GM23338 (cell line): ENCODE measurements around the gene NBAS.

Experiments
- CREB1 ChIP-seq: fragments of 250-450 bp; sonication (Bioruptor Pico); IDR thresholded peaks from 2 replicates; pipeline ENCODE4 v1.5.0; 2020; ENCODE audit warnings: low read depth, mild to moderate bottlenecking, moderate library complexity
- EZH2 ChIP-seq: fragments of 200-600 bp; sonication (generic); IDR thresholded peaks from one replicate; pipeline ENCODE4 v1.8.0; 2017; ENCODE audit warnings: antibody characterized with exemption, mild to moderate bottlenecking, low read depth; ENCODE audit not compliant: unreplicated experiment
- EZH2phosphoT487 ChIP-seq: fragments of 200-600 bp; sonication (generic); IDR thresholded peaks from one replicate; pipeline ENCODE4 v1.8.1; 2018; ENCODE audit warnings: antibody characterized with exemption; ENCODE audit not compliant: unreplicated experiment
- JUNB ChIP-seq: IDR thresholded peaks from one replicate; pipeline ENCODE4 v1.6.1; 2016; ENCODE audit warnings: antibody characterized with exemption; ENCODE audit not compliant: unreplicated experiment
- NANOG ChIP-seq: IDR thresholded peaks from 2 replicates; pipeline ENCODE4 v1.6.1; 2016; ENCODE audit warnings: antibody characterized with exemption, borderline replicate concordance
- POLR2AphosphoS5 ChIP-seq: IDR thresholded peaks from 2 replicates; pipeline ENCODE4 v1.6.1; 2016; ENCODE audit warnings: antibody characterized with exemption, low read depth
- STAT1 ChIP-seq: IDR thresholded peaks from one replicate; pipeline ENCODE4 v1.6.1; 2016; ENCODE audit warnings: antibody characterized with exemption; ENCODE audit not compliant: unreplicated experiment
- ZNF114 ChIP-seq: fragments of 250-450 bp; sonication (Bioruptor Pico); IDR thresholded peaks from 2 replicates; pipeline ENCODE4 v1.5.0; 2020; ENCODE audit warnings: mild to moderate bottlenecking, moderate library complexity
- ZNF331 ChIP-seq: fragments of 250-450 bp; sonication (Bioruptor Pico); IDR thresholded peaks from 2 replicates; pipeline ENCODE4 v1.5.0; 2020; ENCODE audit warnings: low read depth, mild to moderate bottlenecking, moderate library complexity
- TF ChIP-seq, protein P1 (sequence below), 2 experiments: fragments of 200-600 bp in 1 of 2; sonication (generic) in 1 of 2; conservative IDR thresholded peaks; 2 replicates each; pipeline versions ENCODE4 v1.5.1 to v1.6.1; 2016 to 2017; ENCODE audit warnings: antibody characterized with exemption in 2 of 2, low read depth in 2 of 2, mild to moderate bottlenecking in 2 of 2, moderate library complexity in 1 of 2
- TF ChIP-seq, protein P2 (sequence below): IDR thresholded peaks from one replicate; pipeline ENCODE4 v1.6.1; 2018; ENCODE audit warnings: antibody characterized with exemption; ENCODE audit not compliant: unreplicated experiment
- TF ChIP-seq, protein P3 (sequence below): IDR thresholded peaks from 2 replicates; pipeline ENCODE4 v1.6.1; 2016; ENCODE audit warnings: antibody characterized with exemption

DNA sequence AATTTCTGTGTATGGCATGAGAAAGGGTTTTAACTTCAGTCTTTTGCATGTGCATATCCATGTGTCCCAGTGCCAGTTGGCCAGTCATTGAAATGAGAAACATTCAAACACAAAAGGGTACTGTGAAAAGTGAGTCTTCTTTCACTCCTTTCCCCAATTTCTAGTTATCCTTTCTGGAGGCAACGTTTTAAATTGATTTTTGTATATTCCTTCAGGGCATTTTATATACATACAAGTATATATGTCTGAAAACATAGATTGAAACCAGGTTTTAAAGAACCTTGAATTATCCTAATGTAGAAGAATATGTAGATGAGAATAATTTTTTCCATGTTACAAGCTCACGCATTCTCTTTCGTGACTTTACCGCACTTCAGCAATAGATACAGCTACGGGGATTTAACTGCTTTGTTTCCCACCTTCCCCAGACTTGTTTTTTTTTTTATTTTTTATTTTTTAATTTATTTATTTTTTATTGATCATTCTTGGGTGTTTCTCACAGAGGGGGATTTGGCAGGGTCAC, 49.4 kb upstream of the NBAS start:
- TF ChIP-seq, protein P1, sequence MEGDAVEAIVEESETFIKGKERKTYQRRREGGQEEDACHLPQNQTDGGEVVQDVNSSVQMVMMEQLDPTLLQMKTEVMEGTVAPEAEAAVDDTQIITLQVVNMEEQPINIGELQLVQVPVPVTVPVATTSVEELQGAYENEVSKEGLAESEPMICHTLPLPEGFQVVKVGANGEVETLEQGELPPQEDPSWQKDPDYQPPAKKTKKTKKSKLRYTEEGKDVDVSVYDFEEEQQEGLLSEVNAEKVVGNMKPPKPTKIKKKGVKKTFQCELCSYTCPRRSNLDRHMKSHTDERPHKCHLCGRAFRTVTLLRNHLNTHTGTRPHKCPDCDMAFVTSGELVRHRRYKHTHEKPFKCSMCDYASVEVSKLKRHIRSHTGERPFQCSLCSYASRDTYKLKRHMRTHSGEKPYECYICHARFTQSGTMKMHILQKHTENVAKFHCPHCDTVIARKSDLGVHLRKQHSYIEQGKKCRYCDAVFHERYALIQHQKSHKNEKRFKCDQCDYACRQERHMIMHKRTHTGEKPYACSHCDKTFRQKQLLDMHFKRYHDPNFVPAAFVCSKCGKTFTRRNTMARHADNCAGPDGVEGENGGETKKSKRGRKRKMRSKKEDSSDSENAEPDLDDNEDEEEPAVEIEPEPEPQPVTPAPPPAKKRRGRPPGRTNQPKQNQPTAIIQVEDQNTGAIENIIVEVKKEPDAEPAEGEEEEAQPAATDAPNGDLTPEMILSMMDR (conservative IDR thresholded peaks at IDR 0.05; ENCODE audit: low read depth in 2 of 2): no peak
- TF ChIP-seq ZNF114: no peak
- TF ChIP-seq EZH2: no peak
- no peak for TF ChIP-seq POLR2AphosphoS5
- TF ChIP-seq ZNF331 (CRISPR knock-in tag): no peak
- TF ChIP-seq, protein P2, sequence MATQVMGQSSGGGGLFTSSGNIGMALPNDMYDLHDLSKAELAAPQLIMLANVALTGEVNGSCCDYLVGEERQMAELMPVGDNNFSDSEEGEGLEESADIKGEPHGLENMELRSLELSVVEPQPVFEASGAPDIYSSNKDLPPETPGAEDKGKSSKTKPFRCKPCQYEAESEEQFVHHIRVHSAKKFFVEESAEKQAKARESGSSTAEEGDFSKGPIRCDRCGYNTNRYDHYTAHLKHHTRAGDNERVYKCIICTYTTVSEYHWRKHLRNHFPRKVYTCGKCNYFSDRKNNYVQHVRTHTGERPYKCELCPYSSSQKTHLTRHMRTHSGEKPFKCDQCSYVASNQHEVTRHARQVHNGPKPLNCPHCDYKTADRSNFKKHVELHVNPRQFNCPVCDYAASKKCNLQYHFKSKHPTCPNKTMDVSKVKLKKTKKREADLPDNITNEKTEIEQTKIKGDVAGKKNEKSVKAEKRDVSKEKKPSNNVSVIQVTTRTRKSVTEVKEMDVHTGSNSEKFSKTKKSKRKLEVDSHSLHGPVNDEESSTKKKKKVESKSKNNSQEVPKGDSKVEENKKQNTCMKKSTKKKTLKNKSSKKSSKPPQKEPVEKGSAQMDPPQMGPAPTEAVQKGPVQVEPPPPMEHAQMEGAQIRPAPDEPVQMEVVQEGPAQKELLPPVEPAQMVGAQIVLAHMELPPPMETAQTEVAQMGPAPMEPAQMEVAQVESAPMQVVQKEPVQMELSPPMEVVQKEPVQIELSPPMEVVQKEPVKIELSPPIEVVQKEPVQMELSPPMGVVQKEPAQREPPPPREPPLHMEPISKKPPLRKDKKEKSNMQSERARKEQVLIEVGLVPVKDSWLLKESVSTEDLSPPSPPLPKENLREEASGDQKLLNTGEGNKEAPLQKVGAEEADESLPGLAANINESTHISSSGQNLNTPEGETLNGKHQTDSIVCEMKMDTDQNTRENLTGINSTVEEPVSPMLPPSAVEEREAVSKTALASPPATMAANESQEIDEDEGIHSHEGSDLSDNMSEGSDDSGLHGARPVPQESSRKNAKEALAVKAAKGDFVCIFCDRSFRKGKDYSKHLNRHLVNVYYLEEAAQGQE: no peak
- no peak for TF ChIP-seq JUNB
- TF ChIP-seq EZH2phosphoT487: no peak
- no peak for TF ChIP-seq STAT1
- TF ChIP-seq CREB1 (CRISPR knock-in tag): no peak
- TF ChIP-seq, protein P3, sequence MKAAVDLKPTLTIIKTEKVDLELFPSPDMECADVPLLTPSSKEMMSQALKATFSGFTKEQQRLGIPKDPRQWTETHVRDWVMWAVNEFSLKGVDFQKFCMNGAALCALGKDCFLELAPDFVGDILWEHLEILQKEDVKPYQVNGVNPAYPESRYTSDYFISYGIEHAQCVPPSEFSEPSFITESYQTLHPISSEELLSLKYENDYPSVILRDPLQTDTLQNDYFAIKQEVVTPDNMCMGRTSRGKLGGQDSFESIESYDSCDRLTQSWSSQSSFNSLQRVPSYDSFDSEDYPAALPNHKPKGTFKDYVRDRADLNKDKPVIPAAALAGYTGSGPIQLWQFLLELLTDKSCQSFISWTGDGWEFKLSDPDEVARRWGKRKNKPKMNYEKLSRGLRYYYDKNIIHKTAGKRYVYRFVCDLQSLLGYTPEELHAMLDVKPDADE: no peak
- no peak for TF ChIP-seq NANOG
